K562 (cell line): ENCODE measurements around the gene ZC3H10. TPM values are rescaled to one million over a fixed set of nuclear protein-coding genes. Genes with fewer than 3 reads are reported as not detected.

ENCODE experiments used
- ATAC-seq: fragments of 200-7000 bp; cut with Tn5 transposase; 3 replicates; pipeline ENCODE4 v1.9.1; 2020; ENCODE audit warnings: moderate library complexity
- BruUV-seq: library from RNA; stranded (reverse); fragments of 400-500 nt; replicated peaks from 2 replicates; lab custom pipeline; 2021; lab: Mats Ljungman, UMichigan
- CTCF ChIA-PET: fragments of 300-600 bp; formaldehyde crosslinking; extraction: SDS; loops from one replicate; lab custom pipeline; 2021; ENCODE audit warnings: low intra/inter-chr PET ratio; lab: Yijun Ruan, JAX
- POLR2A ChIA-PET: fragments of 300-600, 350-650 bp; sonication (Branson Sonifier 250); formaldehyde crosslinking; extraction: SDS; loops from one replicate; lab custom pipeline; 2021; ENCODE audit warnings: antibody characterized with exemption, inconsistent platforms; lab: Yijun Ruan, JAX
- DNase-seq, 4 experiments: peaks; one replicate each; pipeline versions ENCODE4 v3.0.0 to v3.0.0-alpha.2; 2011 to 2018; ENCODE audit warnings: low spot score in 3 of 4, mixed read lengths in 3 of 4; ENCODE audit errors: extremely low read depth in 1 of 4
- FAIRE-seq: peaks from 2 replicates; lab custom pipeline; 2011; peaks lifted over from hg19 to GRCh38; lab: Jason Lieb, UNC
- H2AFZ ChIP-seq: 2 replicates; pipeline ENCODE4 v1.6.0; 2011; ENCODE audit warnings: low read depth, low read length, control low read depth, inconsistent platforms
- H3K27ac ChIP-seq: fragments of 200-600 bp; 3 replicates; pipeline ENCODE4 v1.8.0; 2011; ENCODE audit warnings: low read depth, mild to moderate bottlenecking, control low read depth, inconsistent platforms, low read length, moderate library complexity, mixed read lengths; ENCODE audit errors: extremely low read depth
- H3K27me3 ChIP-seq, 2 experiments: fragments of 300-600 bp in 1 of 2; 2 replicates in 1 of 2; 3 replicates in 1 of 2; pipeline versions ENCODE4 v1.6.0 to v1.8.0; 2011; ENCODE audit warnings: inconsistent platforms in 2 of 2, low read length in 2 of 2, mild to moderate bottlenecking in 1 of 2, mixed read lengths in 1 of 2, moderate library complexity in 1 of 2; ENCODE audit not compliant: control insufficient read depth in 2 of 2, insufficient read depth in 2 of 2
- H3K36me3 ChIP-seq: fragments of 300-600 bp; 3 replicates; pipeline ENCODE4 v1.8.0; 2011; ENCODE audit warnings: mild to moderate bottlenecking, low read length, inconsistent platforms; ENCODE audit not compliant: control insufficient read depth, insufficient read depth
- H3K4me1 ChIP-seq, 2 experiments: fragments of 200-600 bp in 1 of 2; replicated peaks in 1 of 2; 2 replicates in 1 of 2; 3 replicates in 1 of 2; pipeline versions ENCODE4 v1.5.1 to v1.8.0; 2011; ENCODE audit warnings: inconsistent platforms in 2 of 2, low read length in 2 of 2, mild to moderate bottlenecking in 1 of 2, mixed read lengths in 1 of 2, moderate library complexity in 1 of 2; ENCODE audit not compliant: control insufficient read depth in 2 of 2, insufficient read depth in 2 of 2
- H3K4me2 ChIP-seq: 2 replicates; pipeline ENCODE4 v1.6.1; 2011; ENCODE audit warnings: low read length, control low read depth, inconsistent platforms, mixed read lengths; ENCODE audit not compliant: insufficient read depth
- H3K4me3 ChIP-seq: fragments of 200-600 bp; sonication (generic), shearing (Covaris generic); 2 replicates; pipeline ENCODE4 v1.5.1; 2016; ENCODE audit warnings: control low read depth, inconsistent platforms
- H3K79me2 ChIP-seq: fragments of 200-600 bp; 3 replicates; pipeline ENCODE4 v1.8.0; 2011; ENCODE audit warnings: low read length, inconsistent platforms; ENCODE audit not compliant: control insufficient read depth, insufficient read depth
- H3K9ac ChIP-seq, 2 experiments: 2 replicates each; pipeline versions ENCODE4 v1.6.0 to v1.6.1; 2011; ENCODE audit warnings: low read depth in 2 of 2, low read length in 2 of 2, control low read depth in 1 of 2, inconsistent platforms in 1 of 2, mild to moderate bottlenecking in 1 of 2, mixed read lengths in 1 of 2; ENCODE audit not compliant: insufficient read depth in 1 of 2
- H3K9me1 ChIP-seq: one replicate; pipeline ENCODE4 v1.6.0; 2011; ENCODE audit warnings: inconsistent platforms, mild to moderate bottlenecking, low read length, moderate library complexity; ENCODE audit not compliant: control insufficient read depth, insufficient read depth
- H3K9me3 ChIP-seq: replicated peaks from 2 replicates; pipeline ENCODE4 v1.5.1; 2011; ENCODE audit warnings: low read depth, low read length, inconsistent platforms; ENCODE audit not compliant: control insufficient read depth, insufficient read depth
- H4K20me1 ChIP-seq: replicated peaks from 2 replicates; pipeline ENCODE4 v1.6.1; 2011; ENCODE audit warnings: low read length, inconsistent platforms, mixed read lengths; ENCODE audit not compliant: control insufficient read depth, insufficient read depth
- ARID2 ChIP-seq: fragments of 450-650 bp; IDR thresholded peaks from 2 replicates; pipeline ENCODE4 v1.6.1; 2017; ENCODE audit warnings: antibody characterized with exemption, mild to moderate bottlenecking
- BCOR ChIP-seq: fragments of 450-650 bp; IDR thresholded peaks from 2 replicates; pipeline ENCODE4 v1.6.1; 2016
- CBX2 ChIP-seq: fragments of 200-600 bp; sonication (generic); IDR thresholded peaks from one replicate; pipeline ENCODE4 v1.6.1; 2012; ENCODE audit warnings: mild to moderate bottlenecking, low read length, inconsistent platforms; ENCODE audit not compliant: insufficient read depth, poor library complexity, severe bottlenecking
- FUS ChIP-seq: fragments of 200-400 bp; formaldehyde crosslinking; optimal IDR thresholded peaks from 2 replicates; pipeline ENCODE3; 2017; ENCODE audit warnings: low read depth, low read length
- GABPB2 ChIP-seq: fragments of 250-450 bp; sonication (Bioruptor Pico); conservative IDR thresholded peaks from 2 replicates; pipeline ENCODE4 v1.5.1; 2021; ENCODE audit warnings: mild to moderate bottlenecking
- HDGF ChIP-seq: fragments of 450-650 bp; IDR thresholded peaks from 2 replicates; pipeline ENCODE4 v1.6.1; 2016
- RBM22 ChIP-seq: fragments of 200-400 bp; formaldehyde crosslinking; IDR thresholded peaks from 2 replicates; pipeline ENCODE4 v1.6.1; 2018; ENCODE audit warnings: low read length, low read depth; ENCODE audit not compliant: poor library complexity, severe bottlenecking
- SMAD1 ChIP-seq: fragments of 150-350 bp; IDR thresholded peaks from 2 replicates; pipeline ENCODE4 v1.6.1; 2014; ENCODE audit warnings: low read length, low read depth; ENCODE audit not compliant: partially characterized antibody
- TAF9B ChIP-seq: fragments of 450-650 bp; IDR thresholded peaks from 2 replicates; pipeline ENCODE4 v1.6.1; 2018; ENCODE audit warnings: mild to moderate bottlenecking; ENCODE audit not compliant: partially characterized antibody
- THRA ChIP-seq: fragments of 450-650 bp; IDR thresholded peaks from 2 replicates; pipeline ENCODE4 v1.6.1; 2017; ENCODE audit warnings: mild to moderate bottlenecking, moderate library complexity
- XRCC5 ChIP-seq: fragments of 200-400 bp; formaldehyde crosslinking; IDR thresholded peaks from 2 replicates; pipeline ENCODE4 v1.6.1; 2017; ENCODE audit warnings: low read depth, mild to moderate bottlenecking, low read length
- ZBTB5 ChIP-seq: fragments of 450-650 bp; IDR thresholded peaks from 2 replicates; pipeline ENCODE4 v1.6.1; 2017; ENCODE audit warnings: antibody characterized with exemption
- WGBS: fragments of 100-300 bp; shearing (Covaris generic); methylation state at CpG from one replicate; pipeline ENCODE4 v1.1.6; 2016; ENCODE audit warnings: low coverage, mixed read lengths; ENCODE audit not compliant: insufficient coverage; ENCODE audit errors: missing lambda C conversion rate; 5-methylcytosine and 5-hydroxymethylcytosine counted together
- in situ Hi-C: fragments of 300-500 bp; cut with MboI; formaldehyde crosslinking; loops from 4 replicates; pipeline ENCODE4 v1.15.0; 2018; ENCODE audit warnings: inconsistent platforms, mixed read lengths
- intact Hi-C: fragments of 100-400 bp; cut with micrococcal nuclease; formaldehyde crosslinking; loops from 2 replicates; pipeline ENCODE4 v1.14.2; 2022
- polyA plus RNA-seq, 8 experiments: library from polyadenylated mRNA; depleted of rRNA in 4 of 8; stranded (reverse) in 5 of 8; unstranded in 3 of 8; fragments of >200 nt; fragmentation: Nextera tagmentation in 2 of 8; fragmentation: Illumina TruSeq in 1 of 8; extraction: Ambion mirVana in 2 of 8; extraction: Trizol in 1 of 8; gene quantifications; 2 replicates each; pipeline versions ENCODE4 v1.2.1 to v1.2.3, GENCODE V29; 2011 to 2014; ENCODE audit warnings: inconsistent platforms in 1 of 8, missing spikeins in 1 of 8
- total RNA-seq, 7 experiments: library from RNA; depleted of rRNA in 6 of 7; stranded (reverse); fragments of >200 nt in 6 of 7; fragmentation: Illumina TruSeq in 2 of 7; extraction: Trizol in 2 of 7; gene quantifications; 2 replicates each; pipeline versions ENCODE4 v1.2.1 to v1.2.3, GENCODE V29; 2011 to 2021; ENCODE audit warnings: low replicate concordance in 1 of 7

ZC3H10 gene
- total and polyA plus RNA-seq, 9 of the 15 experiments (the other 6 are each of a cell fraction or from before 2014, with no cell fraction given), result 0.31 to 4.1 (median 1.6) TPM

- in situ Hi-C loops, result no loop called here
- H4K20me1 ChIP-seq, result no peaks in the 10 kb centered on the region
- no peaks in the 10 kb centered on the region for H3K9me1 ChIP-seq
- ChIA-PET CTCF (interaction anchor here (0.5 kb wide), 1 partner anchor 42 kb away, joined by 3 read pairs; the partner anchor contains the start of gene MYL6), POLR2A (interaction anchor here (0.6 to 5.3 kb wide), 19 partner anchors 10 to 244 kb away, joined by 3 to 125 read pairs (median 6); partner anchors contain the start of genes COQ10A, ESYT1, MYL6 and PA2G4)
- H3K27me3 ChIP-seq, result no peaks in the 10 kb centered on the region
- peak within 1 kb of the TSS; percentile 90 to 97 for H3K9ac ChIP-seq
- H3K4me1 ChIP-seq, result peaks cover 16 to 17% of the 10 kb centered on the region in 2 experiments
- peak within 1 kb of the TSS; percentile 59 for H3K4me3 ChIP-seq
- H2AFZ ChIP-seq, result peak within 1 kb of the TSS; percentile 100
- ATAC-seq (peak; percentile 55), DNase-seq (peak; percentile 80 to 97 (median 87)), FAIRE-seq (peak; percentile 88)
- H3K9me3 ChIP-seq, result peaks cover 8% of the 10 kb centered on the region
- peak within 1 kb of the TSS; percentile 97 for H3K27ac ChIP-seq
- H3K79me2 ChIP-seq, result peaks cover 28% of the 10 kb centered on the region
- peak within 1 kb of the TSS; percentile 95 for H3K4me2 ChIP-seq
- WGBS, result 1% methylated on average over 34 of the region's 34 CpGs
- intact Hi-C loops, result loop anchor here (5.0 kb wide), 2 partner anchors 41 to 521 kb away; partner anchors contain the start of gene MYL6
- peaks cover 54% of the 10 kb centered on the region for H3K36me3 ChIP-seq
- BruUV-seq, result TSS peak; percentile 92
- TF ChIP-seq RBM22, result no peak
- no peak for TF ChIP-seq FUS
- no peak for TF ChIP-seq THRA
- TF ChIP-seq ZBTB5, result no peak; the same call in 1 of the 2 replicates
- TF ChIP-seq CBX2, result no peak
- 0 out of 2 replicates have a peak, but pooled peaks have one; percentile 4 for TF ChIP-seq HDGF
- peak; percentile 96 for TF ChIP-seq SMAD1
- no peak; the same call in 1 of the 2 replicates for TF ChIP-seq ARID2
- peak; percentile 66; the same call in 1 of the 2 replicates for TF ChIP-seq BCOR
- peak; percentile 79; the same call in 1 of the 2 replicates for TF ChIP-seq GABPB2
- TF ChIP-seq TAF9B, result peak; percentile 99
- peak; percentile 66; the same call in 1 of the 2 replicates for TF ChIP-seq XRCC5
These were observed 1.6 kb upstream of the ZC3H10 start, which contains the start of gene RPL41 for GRCh38 chr12:56116267-56117081. TSS of gene RPL41 (plus strand) at chr12:56116633.
